HEK293 (cell line): Measurements from ENCODE around the gene RBM15B.

Experiments used
- CTCF ChIP-seq: fragments of 450-650 bp; formaldehyde crosslinking; IDR thresholded peaks from 2 replicates; pipeline ENCODE4 v1.5.1; 2016; ENCODE audit warnings: missing biosample characterization, missing genetic modification characterization
- MEIS1 ChIP-seq: sonication (generic); formaldehyde crosslinking; IDR thresholded peaks from 2 replicates; pipeline ENCODE4 v1.8.1; 2022; ENCODE audit warnings: missing genetic modification reagents, mild to moderate bottlenecking, borderline replicate concordance
- PATZ1 ChIP-seq: fragments of 450-650 bp; formaldehyde crosslinking; IDR thresholded peaks from 2 replicates; pipeline ENCODE4 v1.5.1; 2016; ENCODE audit warnings: missing biosample characterization, missing genetic modification characterization
- PRDM10 ChIP-seq: fragments of 450-650 bp; formaldehyde crosslinking; IDR thresholded peaks from 2 replicates; pipeline ENCODE4 v1.5.1; 2016; ENCODE audit warnings: missing biosample characterization, missing genetic modification characterization
- SP7 ChIP-seq: fragments of 450-650 bp; formaldehyde crosslinking; IDR thresholded peaks from 2 replicates; pipeline ENCODE4 v1.5.1; 2016; ENCODE audit warnings: missing biosample characterization, missing genetic modification characterization
- ZNF266 ChIP-seq: fragments of 450-650 bp; formaldehyde crosslinking; IDR thresholded peaks from 2 replicates; pipeline ENCODE4 v1.5.1; 2016; ENCODE audit warnings: missing biosample characterization, missing genetic modification characterization, low read depth
- ZNF335 ChIP-seq: fragments of 450-650 bp; formaldehyde crosslinking; conservative IDR thresholded peaks from 2 replicates; pipeline ENCODE4 v1.5.1; 2016; ENCODE audit warnings: missing biosample characterization, missing genetic modification characterization
- ZNF426 ChIP-seq: fragments of 450-650 bp; formaldehyde crosslinking; IDR thresholded peaks from 2 replicates; pipeline ENCODE4 v1.5.1; 2017; ENCODE audit warnings: missing biosample characterization, missing genetic modification characterization, mild to moderate bottlenecking, inconsistent platforms, moderate library complexity
- ZNF48 ChIP-seq: fragments of 450-650 bp; formaldehyde crosslinking; IDR thresholded peaks from 2 replicates; pipeline ENCODE4 v1.5.1; 2016; ENCODE audit warnings: missing biosample characterization, missing genetic modification characterization
- ZNF585B ChIP-seq: fragments of 450-650 bp; formaldehyde crosslinking; IDR thresholded peaks from 2 replicates; pipeline ENCODE4 v1.5.1; 2016; ENCODE audit warnings: missing biosample characterization, missing genetic modification characterization
- ZNF626 ChIP-seq: fragments of 450-650 bp; sonication (Bioruptor Pico); formaldehyde crosslinking; IDR thresholded peaks from 2 replicates; pipeline ENCODE4 v1.5.1; 2018; ENCODE audit warnings: missing biosample characterization, missing genetic modification characterization, inconsistent platforms
- ZNF654 ChIP-seq: fragments of 450-650 bp; formaldehyde crosslinking; IDR thresholded peaks from 2 replicates; pipeline ENCODE4 v1.5.1; 2016; ENCODE audit warnings: low read depth, missing biosample characterization, missing genetic modification characterization
- ZNF776 ChIP-seq: fragments of 450-650 bp; formaldehyde crosslinking; IDR thresholded peaks from 2 replicates; pipeline ENCODE4 v1.5.0; 2017; ENCODE audit warnings: missing biosample characterization, missing genetic modification characterization, borderline replicate concordance
- ZNF791 ChIP-seq: fragments of 450-650 bp; formaldehyde crosslinking; IDR thresholded peaks from 2 replicates; pipeline ENCODE4 v1.5.1; 2016; ENCODE audit warnings: missing biosample characterization, missing genetic modification characterization
- ZNF843 ChIP-seq: fragments of 450-650 bp; formaldehyde crosslinking; IDR thresholded peaks from 2 replicates; pipeline ENCODE4 v1.5.1; 2016; ENCODE audit warnings: missing biosample characterization, missing genetic modification characterization
- ZSCAN30 ChIP-seq: fragments of 450-650 bp; IDR thresholded peaks from 2 replicates; pipeline ENCODE4 v1.5.1; 2018; ENCODE audit warnings: missing biosample characterization, mild to moderate bottlenecking, missing genetic modification characterization, moderate library complexity
- TF ChIP-seq, protein P1 (sequence below): fragments of 450-650 bp; formaldehyde crosslinking; IDR thresholded peaks from 2 replicates; pipeline ENCODE4 v1.5.1; 2017; ENCODE audit warnings: missing biosample characterization, missing genetic modification characterization
- TF ChIP-seq, protein P2 (sequence below): fragments of 450-650 bp; formaldehyde crosslinking; IDR thresholded peaks from 2 replicates; pipeline ENCODE4 v1.5.1; 2016; ENCODE audit warnings: missing biosample characterization, missing genetic modification characterization, low read depth
- TF ChIP-seq, protein P3 (sequence below): fragments of 450-650 bp; formaldehyde crosslinking; optimal IDR thresholded peaks from 2 replicates; pipeline ENCODE3; 2016; ENCODE audit warnings: missing biosample characterization, mild to moderate bottlenecking, missing genetic modification characterization
- TF ChIP-seq, protein P4 (sequence below): IDR thresholded peaks from 2 replicates; pipeline ENCODE4 v1.6.1; 2011; ENCODE audit warnings: mild to moderate bottlenecking, low read depth, low read length, borderline replicate concordance

The RBM15B gene

GRCh38 chr3:51391075-51391565 lies at the start of gene RBM15B (continued):
- TF ChIP-seq, protein P1, sequence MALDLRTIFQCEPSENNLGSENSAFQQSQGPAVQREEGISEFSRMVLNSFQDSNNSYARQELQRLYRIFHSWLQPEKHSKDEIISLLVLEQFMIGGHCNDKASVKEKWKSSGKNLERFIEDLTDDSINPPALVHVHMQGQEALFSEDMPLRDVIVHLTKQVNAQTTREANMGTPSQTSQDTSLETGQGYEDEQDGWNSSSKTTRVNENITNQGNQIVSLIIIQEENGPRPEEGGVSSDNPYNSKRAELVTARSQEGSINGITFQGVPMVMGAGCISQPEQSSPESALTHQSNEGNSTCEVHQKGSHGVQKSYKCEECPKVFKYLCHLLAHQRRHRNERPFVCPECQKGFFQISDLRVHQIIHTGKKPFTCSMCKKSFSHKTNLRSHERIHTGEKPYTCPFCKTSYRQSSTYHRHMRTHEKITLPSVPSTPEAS (tag by site-specific recombination), result no peak
- TF ChIP-seq ZSCAN30 (tag by site-specific recombination) (peak; percentile 59; the same call in 1 of the 2 replicates), ZNF585B (tag by site-specific recombination) (no peak), ZNF626 (tag by site-specific recombination) (no peak), ZNF776 (no peak), PRDM10 (tag by site-specific recombination) (peak; percentile 89), ZNF791 (no peak), ZNF426 (tag by site-specific recombination) (no peak), ZNF843 (no peak), ZNF266 (tag by site-specific recombination) (no peak), SP7 (tag by site-specific recombination) (peak; percentile 23; the same call in 1 of the 2 replicates), ZNF335 (no peak), ZNF48 (tag by site-specific recombination) (no peak), PATZ1 (tag by site-specific recombination) (0 out of 2 replicates have a peak, but pooled peaks have one; percentile 24), CTCF (tag by site-specific recombination) (peak; percentile 90), MEIS1 (CRISPR knock-in tag) (no peak), ZNF654 (tag by site-specific recombination) (peak; percentile 32; the same call in 1 of the 2 replicates)
- TF ChIP-seq, protein P2, sequence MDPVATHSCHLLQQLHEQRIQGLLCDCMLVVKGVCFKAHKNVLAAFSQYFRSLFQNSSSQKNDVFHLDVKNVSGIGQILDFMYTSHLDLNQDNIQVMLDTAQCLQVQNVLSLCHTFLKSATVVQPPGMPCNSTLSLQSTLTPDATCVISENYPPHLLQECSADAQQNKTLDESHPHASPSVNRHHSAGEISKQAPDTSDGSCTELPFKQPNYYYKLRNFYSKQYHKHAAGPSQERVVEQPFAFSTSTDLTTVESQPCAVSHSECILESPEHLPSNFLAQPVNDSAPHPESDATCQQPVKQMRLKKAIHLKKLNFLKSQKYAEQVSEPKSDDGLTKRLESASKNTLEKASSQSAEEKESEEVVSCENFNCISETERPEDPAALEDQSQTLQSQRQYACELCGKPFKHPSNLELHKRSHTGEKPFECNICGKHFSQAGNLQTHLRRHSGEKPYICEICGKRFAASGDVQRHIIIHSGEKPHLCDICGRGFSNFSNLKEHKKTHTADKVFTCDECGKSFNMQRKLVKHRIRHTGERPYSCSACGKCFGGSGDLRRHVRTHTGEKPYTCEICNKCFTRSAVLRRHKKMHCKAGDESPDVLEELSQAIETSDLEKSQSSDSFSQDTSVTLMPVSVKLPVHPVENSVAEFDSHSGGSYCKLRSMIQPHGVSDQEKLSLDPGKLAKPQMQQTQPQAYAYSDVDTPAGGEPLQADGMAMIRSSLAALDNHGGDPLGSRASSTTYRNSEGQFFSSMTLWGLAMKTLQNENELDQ, result no peak
- TF ChIP-seq, protein P3, sequence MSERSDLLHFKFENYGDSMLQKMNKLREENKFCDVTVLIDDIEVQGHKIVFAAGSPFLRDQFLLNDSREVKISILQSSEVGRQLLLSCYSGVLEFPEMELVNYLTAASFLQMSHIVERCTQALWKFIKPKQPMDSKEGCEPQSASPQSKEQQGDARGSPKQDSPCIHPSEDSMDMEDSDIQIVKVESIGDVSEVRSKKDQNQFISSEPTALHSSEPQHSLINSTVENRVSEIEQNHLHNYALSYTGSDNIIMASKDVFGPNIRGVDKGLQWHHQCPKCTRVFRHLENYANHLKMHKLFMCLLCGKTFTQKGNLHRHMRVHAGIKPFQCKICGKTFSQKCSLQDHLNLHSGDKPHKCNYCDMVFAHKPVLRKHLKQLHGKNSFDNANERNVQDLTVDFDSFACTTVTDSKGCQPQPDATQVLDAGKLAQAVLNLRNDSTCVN (tag by site-specific recombination), result peak; percentile 75
- TF ChIP-seq, protein P4, sequence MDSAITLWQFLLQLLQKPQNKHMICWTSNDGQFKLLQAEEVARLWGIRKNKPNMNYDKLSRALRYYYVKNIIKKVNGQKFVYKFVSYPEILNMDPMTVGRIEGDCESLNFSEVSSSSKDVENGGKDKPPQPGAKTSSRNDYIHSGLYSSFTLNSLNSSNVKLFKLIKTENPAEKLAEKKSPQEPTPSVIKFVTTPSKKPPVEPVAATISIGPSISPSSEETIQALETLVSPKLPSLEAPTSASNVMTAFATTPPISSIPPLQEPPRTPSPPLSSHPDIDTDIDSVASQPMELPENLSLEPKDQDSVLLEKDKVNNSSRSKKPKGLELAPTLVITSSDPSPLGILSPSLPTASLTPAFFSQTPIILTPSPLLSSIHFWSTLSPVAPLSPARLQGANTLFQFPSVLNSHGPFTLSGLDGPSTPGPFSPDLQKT, result no peak
